ENCODE data around the gene CYP2R1.

The CYP2R1 gene, protein sequence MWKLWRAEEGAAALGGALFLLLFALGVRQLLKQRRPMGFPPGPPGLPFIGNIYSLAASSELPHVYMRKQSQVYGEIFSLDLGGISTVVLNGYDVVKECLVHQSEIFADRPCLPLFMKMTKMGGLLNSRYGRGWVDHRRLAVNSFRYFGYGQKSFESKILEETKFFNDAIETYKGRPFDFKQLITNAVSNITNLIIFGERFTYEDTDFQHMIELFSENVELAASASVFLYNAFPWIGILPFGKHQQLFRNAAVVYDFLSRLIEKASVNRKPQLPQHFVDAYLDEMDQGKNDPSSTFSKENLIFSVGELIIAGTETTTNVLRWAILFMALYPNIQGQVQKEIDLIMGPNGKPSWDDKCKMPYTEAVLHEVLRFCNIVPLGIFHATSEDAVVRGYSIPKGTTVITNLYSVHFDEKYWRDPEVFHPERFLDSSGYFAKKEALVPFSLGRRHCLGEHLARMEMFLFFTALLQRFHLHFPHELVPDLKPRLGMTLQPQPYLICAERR

DNA sequence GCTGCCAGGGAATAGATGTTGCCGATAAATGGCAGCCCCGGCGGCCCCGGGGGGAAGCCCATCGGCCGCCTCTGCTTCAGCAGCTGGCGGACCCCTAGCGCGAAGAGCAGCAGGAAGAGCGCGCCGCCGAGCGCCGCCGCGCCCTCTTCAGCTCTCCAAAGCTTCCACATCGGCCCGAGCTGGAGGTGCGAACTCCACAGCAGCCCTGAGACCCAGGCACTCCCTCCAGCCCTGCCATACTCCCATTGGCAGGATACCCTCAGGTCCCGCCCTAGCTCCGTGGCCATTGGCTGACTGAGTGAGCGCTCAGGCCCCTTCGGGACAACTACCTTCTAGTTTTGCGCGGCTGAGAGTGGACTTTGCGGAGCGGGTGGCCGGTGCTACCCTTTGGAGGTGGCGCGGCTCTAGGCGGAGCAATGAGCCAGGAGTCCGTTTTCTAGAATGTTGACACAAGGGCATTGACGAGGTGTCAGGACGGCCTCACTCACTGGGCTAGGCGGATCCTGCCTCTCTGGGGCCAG, at the start of gene CYP2R1:
Gene CYP2R1 (minus strand): TSS at position 196 of the 521 bp plus-strand sequence. CDS start 26 bp downstream, at position 170.
- TF ChIP-seq, protein P1, sequence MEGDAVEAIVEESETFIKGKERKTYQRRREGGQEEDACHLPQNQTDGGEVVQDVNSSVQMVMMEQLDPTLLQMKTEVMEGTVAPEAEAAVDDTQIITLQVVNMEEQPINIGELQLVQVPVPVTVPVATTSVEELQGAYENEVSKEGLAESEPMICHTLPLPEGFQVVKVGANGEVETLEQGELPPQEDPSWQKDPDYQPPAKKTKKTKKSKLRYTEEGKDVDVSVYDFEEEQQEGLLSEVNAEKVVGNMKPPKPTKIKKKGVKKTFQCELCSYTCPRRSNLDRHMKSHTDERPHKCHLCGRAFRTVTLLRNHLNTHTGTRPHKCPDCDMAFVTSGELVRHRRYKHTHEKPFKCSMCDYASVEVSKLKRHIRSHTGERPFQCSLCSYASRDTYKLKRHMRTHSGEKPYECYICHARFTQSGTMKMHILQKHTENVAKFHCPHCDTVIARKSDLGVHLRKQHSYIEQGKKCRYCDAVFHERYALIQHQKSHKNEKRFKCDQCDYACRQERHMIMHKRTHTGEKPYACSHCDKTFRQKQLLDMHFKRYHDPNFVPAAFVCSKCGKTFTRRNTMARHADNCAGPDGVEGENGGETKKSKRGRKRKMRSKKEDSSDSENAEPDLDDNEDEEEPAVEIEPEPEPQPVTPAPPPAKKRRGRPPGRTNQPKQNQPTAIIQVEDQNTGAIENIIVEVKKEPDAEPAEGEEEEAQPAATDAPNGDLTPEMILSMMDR (conservative IDR thresholded peaks at IDR 0.05; ENCODE audit: control insufficient read depth, insufficient read depth, low read depth, low read length) = no peak
- DNase-seq (ENCODE audit: low read depth) = peak; percentile 95
- H3K4me3 ChIP-seq (ENCODE audit: control insufficient read depth, low read depth, low read length) = peak within 1 kb of the TSS; percentile 82

DNA sequence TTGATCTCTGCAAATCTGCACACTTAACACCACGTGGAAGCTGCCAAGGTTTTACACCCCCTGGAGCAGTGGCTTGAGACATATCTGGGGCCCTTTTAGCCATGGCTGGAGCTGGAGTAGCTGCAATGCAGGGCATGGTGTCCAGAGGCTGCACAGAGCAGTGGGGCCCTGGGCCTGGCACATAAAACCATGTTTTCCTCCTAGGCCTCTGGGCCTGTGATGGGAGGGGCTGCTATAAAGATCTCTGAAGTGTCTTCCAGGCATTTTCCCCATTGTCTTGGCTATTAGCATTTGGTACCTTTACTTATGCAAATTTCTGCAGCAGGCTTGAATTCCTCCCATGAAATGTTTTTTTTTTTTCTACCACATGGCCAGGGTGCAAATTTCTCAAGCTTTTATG, 46.9 kb upstream of the CYP2R1 start:
- no peak overlapping the region for H3K4me3 ChIP-seq (ENCODE audit: control insufficient read depth, low read depth, low read length)
- DNase-seq (ENCODE audit: low read depth) = no peak
- TF ChIP-seq, protein P1 (conservative IDR thresholded peaks at IDR 0.05; ENCODE audit: control insufficient read depth, insufficient read depth, low read depth, low read length) = no peak

DNA sequence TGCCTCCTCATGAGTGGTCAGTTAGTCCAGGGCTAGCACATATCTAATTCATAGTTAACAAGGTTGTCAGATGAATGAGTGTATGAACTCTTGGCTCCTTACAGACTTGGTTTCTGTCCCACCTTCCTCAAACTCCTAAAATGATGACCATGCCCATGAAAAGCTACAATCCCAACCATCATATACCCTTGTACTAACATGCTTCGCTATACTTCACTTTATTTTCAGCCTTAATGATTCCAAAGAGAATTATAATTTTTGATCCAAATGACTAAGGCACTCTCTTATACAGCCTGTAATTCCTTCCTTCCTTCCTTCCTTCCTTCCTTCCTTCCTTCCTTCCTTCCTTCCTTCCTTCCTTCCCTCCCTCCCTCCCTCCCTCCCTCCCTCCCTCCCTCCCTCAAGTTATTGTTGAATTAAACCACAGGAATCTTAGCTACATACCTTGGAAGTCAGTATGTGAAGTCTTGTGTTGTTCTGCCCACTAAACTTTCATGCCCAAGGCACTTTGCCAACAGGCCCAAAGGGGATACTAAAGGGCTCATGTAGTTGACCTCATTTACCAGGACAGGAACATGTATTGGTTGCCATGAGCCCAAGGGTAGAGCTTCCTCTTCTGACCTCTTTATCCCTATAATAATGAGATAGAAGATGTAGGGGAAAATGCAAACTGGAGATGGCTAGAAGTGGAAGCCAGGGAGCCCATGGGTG, 42.8 kb upstream of the CYP2R1 start:
- TF ChIP-seq, protein P1 (conservative IDR thresholded peaks at IDR 0.05; ENCODE audit: control insufficient read depth, insufficient read depth, low read depth, low read length) = no peak
- H3K4me3 ChIP-seq (ENCODE audit: control insufficient read depth, low read depth, low read length) = no peak overlapping the region
- DNase-seq (ENCODE audit: low read depth) = no peak

DNA sequence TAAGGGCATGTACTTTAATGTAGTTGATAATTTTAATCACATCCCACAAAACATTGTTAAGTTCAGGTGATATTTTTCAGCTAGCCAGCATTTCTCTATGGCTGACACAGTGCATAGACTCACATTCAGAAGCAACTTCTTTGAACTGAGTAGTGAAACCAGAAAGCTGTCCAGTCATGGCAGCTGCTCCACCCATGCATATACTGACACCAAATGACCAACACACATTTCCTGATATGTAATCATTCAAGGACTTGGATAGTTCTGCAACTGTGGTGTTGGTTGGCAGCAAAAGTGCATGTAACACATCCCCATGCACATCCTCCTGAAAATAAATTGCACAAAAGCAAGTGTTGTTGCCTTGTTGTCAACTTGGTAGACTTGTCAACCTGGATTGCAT, 40.4 kb upstream of the CYP2R1 start:
- TF ChIP-seq, protein P1 (conservative IDR thresholded peaks at IDR 0.05; ENCODE audit: control insufficient read depth, insufficient read depth, low read depth, low read length) = no peak
- no peak for DNase-seq (ENCODE audit: low read depth)
- H3K4me3 ChIP-seq (ENCODE audit: control insufficient read depth, low read depth, low read length) = no peak overlapping the region

DNA sequence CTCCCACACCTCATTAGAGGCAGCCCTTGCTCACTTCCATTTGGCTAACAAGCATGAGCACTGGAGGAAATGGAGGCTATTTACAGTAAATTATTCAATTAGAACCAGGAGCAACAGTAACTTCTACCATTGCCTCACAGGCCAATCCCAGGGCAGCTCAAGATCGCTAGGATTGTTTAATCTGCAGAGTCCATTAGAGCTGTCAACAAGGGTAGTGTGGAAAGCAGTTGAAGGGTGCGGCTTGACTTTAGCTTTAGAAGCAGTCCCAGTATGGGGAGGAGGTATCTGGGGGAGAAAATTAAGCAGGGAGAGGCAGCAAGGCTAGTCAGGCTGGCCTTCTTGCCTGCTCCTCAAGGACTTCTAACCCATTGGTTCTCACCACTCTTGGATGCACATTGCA, 38.3 kb upstream of the CYP2R1 start:
- no peak for DNase-seq (ENCODE audit: low read depth)
- TF ChIP-seq, protein P1 (conservative IDR thresholded peaks at IDR 0.05; ENCODE audit: control insufficient read depth, insufficient read depth, low read depth, low read length) = no peak
- H3K4me3 ChIP-seq (ENCODE audit: control insufficient read depth, low read depth, low read length) = no peak overlapping the region

DNA sequence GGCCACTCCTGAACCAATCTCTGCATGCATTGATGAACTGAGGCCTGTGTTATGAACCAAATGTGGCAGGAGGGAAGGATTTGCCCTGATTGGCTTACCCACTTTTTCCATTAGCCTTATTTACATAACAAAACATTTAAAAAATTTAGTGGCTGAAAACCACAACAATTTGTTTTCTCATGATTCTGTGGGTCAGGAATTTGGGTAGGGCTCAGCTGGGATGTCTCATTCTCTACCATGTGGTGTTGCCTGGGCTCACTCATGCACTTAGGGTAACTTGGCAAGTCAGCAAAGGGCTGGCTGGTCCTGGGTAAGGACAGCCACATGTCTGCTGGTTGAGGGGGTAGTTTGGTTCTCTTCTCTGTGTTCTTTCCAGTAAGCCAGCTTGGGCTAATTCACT, 35.1 kb upstream of the CYP2R1 start:
- DNase-seq (ENCODE audit: low read depth) = peak; percentile 41
- TF ChIP-seq, protein P1 (conservative IDR thresholded peaks at IDR 0.05; ENCODE audit: control insufficient read depth, insufficient read depth, low read depth, low read length) = no peak
- H3K4me3 ChIP-seq (ENCODE audit: control insufficient read depth, low read depth, low read length) = no peak overlapping the region
